IPS-20b (cell line): ENCODE data around the gene CHMP6.

Experiments used
- H3K27ac ChIP-seq: one replicate; pipeline ENCODE4 v1.5.1; 2013; ENCODE audit warnings: low read length
- H3K27me3 ChIP-seq: 2 replicates; pipeline ENCODE4 v1.6.1; 2013; ENCODE audit warnings: mild to moderate bottlenecking, low read length, inconsistent platforms; ENCODE audit not compliant: insufficient read depth
- H3K36me3 ChIP-seq: 2 replicates; pipeline ENCODE4 v1.6.1; 2013; ENCODE audit warnings: low read depth, mild to moderate bottlenecking, inconsistent platforms, low read length, moderate library complexity; ENCODE audit not compliant: insufficient read depth
- H3K4me1 ChIP-seq: 2 replicates; pipeline ENCODE4 v1.6.1; 2013; ENCODE audit warnings: mild to moderate bottlenecking, control low read depth, inconsistent platforms, low read length, moderate library complexity; ENCODE audit not compliant: insufficient read depth
- H3K4me3 ChIP-seq: 2 replicates; pipeline ENCODE4 v1.5.1; 2013; ENCODE audit warnings: mild to moderate bottlenecking, low read length, inconsistent platforms
- H3K9ac ChIP-seq: 2 replicates; pipeline ENCODE4 v1.6.1; 2013; ENCODE audit warnings: low read depth, mild to moderate bottlenecking, inconsistent platforms, low read length, moderate library complexity
- H3K9me3 ChIP-seq: 2 replicates; pipeline ENCODE4 v1.6.1; 2013; ENCODE audit warnings: mild to moderate bottlenecking, low read depth, low read length, inconsistent platforms; ENCODE audit not compliant: insufficient read depth

The CHMP6 gene

DNA sequence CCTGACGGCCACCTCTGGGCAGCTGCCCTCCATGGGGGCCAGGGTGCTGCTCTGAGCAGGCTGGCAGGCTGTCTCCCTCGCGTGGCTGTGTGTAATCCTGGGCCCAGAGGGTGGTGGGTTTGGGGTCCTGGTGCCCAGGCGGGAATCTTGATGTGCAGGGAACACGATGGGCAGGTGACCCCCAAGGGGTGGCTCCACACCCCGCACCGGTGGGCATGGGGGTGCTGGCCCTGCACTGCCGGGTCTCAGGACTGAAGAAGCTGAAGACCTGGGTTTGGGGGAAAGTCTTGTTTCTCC is 8.6 kb downstream of the CHMP6 start:
- no peak overlapping the region for H3K27ac ChIP-seq
- H3K9me3 ChIP-seq: no peaks in the 10 kb centered on the region

DNA sequence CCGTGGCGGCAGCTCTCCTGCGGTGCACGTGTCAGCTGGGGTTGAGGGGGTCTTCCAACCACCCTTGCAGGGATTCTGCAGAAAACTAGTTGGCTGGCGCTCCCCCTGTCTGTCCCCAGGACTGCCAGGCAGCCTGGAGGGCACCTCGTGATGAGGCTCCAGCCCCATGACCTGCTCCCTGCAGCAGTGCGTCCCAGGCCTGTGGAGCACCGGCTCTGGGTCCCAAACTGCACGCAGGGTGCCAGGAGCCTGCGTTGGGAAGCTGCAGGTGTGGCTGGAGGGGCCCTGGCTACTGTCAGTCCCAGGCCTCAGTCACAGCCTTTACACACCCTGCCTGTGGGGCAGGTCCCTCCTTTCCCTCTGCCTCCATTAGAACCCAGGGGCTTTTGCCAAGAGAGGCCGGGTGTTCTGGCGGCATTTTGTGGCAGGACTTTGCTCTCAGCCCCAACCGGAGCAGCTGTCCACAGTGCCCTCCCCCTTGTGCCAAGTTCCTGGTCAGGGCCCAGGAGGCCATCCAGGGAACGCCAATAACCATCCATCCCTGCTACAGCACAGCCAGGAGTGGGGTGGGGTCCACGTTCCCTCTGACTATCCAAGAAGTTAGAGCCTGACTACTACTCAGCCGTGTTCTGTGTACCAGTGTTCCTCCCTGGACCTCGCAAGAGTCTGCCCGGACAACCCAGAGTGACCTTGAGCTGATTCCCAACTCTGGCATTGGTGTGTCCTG is 9.2 kb downstream of the CHMP6 start:
- Histone ChIP-seq H3K9me3 (no peaks in the 10 kb centered on the region), H3K4me3 (no peak overlapping the region), H3K9ac (no peak overlapping the region), H3K36me3 (peaks cover 22% of the 10 kb centered on the region), H3K4me1 (no peaks in the 10 kb centered on the region), H3K27me3 (peaks cover 32% of the 10 kb centered on the region), H3K27ac (no peak overlapping the region)

More for the DNA sequence above, 8.6 kb downstream of the CHMP6 start:
- H3K27me3 ChIP-seq: peaks cover 31% of the 10 kb centered on the region
- H3K4me3 ChIP-seq: no peak overlapping the region
- H3K9ac ChIP-seq: no peak overlapping the region
- H3K4me1 ChIP-seq: no peaks in the 10 kb centered on the region
- peaks cover 27% of the 10 kb centered on the region for H3K36me3 ChIP-seq

DNA sequence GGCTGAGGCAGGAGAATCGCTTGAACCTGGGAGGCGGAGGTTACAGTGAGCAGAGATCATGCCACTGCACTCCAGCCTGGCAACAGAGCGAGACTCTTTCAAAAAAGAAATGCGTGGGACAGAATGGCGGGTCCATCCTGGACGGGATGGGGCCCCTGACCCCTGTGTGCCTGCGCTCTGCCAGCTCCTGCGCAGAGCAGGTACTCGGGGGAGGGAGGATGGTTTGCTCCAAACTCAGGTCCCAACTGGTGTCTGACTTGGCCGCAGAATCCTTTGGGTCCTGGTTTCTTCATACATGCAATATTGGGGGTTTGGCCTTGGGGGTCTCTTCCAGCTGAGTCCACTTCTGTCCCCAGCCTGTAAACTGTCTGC is 10.4 kb downstream of the CHMP6 start:
- Histone ChIP-seq H3K4me3 (no peak overlapping the region), H3K9me3 (no peaks in the 10 kb centered on the region), H3K9ac (no peak overlapping the region), H3K27ac (no peak overlapping the region), H3K4me1 (no peaks in the 10 kb centered on the region), H3K27me3 (peaks cover 44% of the 10 kb centered on the region), H3K36me3 (peaks cover 13% of the 10 kb centered on the region)

DNA sequence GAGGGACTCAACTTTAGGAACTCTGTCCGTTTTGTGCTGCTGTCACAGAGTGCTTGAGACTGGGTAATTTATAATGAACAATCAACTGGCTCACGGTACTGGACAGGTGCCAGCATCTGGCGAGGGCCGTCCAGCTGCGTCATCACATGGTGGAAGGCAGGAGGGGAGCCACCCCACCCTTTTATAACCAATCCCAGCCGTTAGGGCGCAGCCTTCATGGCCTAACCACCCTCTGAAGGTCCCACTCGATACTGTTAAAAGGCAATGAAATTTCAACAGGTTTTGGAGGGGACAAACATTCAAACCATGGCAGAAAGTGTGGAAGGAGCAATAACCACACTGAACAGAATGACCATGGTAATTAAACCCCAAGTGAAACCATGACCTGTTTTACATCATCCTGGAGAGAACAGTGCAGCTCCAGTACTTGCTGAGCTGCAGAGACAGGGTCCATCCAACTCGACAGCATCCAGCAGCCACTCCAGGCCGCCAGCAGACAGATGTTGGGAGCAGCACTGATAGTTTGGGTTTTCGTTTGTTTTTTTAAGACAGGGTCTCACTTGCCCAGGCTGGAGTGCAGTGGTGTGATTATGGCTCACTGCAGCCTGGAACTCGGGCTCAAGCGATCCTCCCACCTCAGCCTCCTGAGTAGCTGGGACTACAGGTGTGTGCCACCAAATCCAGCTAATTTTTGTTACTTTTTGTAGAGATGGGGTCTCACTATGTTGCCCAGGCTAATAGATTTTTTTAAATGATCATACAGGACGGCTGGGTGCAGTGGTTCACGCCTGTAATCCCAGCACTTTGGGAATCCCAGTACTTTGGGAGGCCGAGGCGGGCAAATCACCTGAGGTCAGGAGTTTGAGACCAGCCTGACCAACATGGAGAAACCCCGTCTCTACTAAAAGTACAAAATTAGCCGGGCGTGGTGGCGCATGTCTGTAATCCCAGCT is 11.0 kb downstream of the CHMP6 start:
- peaks cover 45% of the 10 kb centered on the region for H3K27me3 ChIP-seq

DNA sequence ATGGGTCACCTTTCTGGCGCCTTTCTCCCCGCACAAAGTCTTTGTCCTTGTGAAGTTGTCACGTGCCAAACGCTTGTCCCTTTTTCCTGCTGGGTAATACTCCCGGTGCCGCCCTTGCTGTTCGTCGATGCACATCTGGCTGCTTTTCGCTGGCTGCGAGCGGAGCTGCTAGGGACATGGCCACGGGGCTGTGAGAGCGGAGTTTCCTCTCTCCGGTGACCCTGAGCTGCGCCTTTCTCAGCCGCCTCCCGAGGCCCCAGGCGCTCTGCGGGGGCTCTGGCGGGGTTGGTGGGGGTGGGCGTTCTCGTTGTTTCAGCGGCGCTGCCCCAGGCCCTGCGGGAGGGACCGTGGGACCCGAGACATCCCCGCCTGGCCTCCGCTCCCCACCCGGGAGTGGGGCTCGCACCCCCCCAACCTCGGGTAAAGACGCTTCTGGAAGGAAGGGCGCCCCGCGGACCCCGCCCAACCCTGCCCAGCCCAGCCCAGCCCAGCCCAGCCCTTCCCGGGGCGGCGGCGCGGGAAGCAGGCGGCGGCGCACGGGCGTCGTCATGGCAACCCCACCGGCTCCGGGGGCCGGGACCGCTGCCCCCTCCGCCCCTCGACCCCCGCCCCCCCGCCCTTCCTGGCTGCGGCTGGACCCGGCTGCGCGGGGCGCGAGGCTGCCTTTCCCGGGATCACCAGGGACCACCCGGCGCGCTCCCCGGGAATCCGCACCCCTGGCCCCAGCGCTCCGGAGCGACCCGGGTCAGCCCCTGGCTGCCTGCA is 12.3 kb downstream of the CHMP6 start:
- Histone ChIP-seq H3K27ac (no peak overlapping the region), H3K36me3 (0 out of 2 replicates have a peak, but pooled peaks cover 1% of the 10 kb centered on the region), H3K27me3 (peaks cover 45% of the 10 kb centered on the region), H3K9me3 (no peaks in the 10 kb centered on the region), H3K4me3 (peak overlapping the region; percentile 45; the same call in 1 of the 2 replicates), H3K4me1 (no peaks in the 10 kb centered on the region), H3K9ac (no peak overlapping the region)

More for the DNA sequence above, 11.0 kb downstream of the CHMP6 start:
- Histone ChIP-seq H3K4me3 (no peak overlapping the region), H3K9me3 (no peaks in the 10 kb centered on the region), H3K27ac (no peak overlapping the region), H3K36me3 (0 out of 2 replicates have a peak, but pooled peaks cover 8% of the 10 kb centered on the region), H3K9ac (no peak overlapping the region), H3K4me1 (no peaks in the 10 kb centered on the region)

DNA sequence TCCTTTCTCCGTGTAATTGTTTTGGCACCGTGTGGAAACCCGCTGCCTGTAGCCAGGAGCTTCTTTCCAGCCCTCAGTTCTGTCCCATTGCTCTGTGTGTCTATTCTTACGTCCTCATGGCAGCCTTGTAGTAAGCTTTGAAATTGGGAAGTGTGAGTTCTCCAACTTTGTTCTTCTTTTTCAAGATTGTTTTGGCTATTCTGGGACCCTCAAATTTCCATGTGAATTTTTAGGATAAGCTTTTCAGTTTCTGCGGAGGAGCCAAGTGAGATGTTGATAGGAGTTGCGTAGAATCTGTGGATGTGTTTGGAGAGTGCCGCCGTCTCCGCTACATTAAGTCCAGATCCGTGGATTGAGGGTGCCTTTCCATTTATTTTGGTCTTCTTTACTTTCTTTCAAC is 15.2 kb downstream of the CHMP6 start:
- no peak overlapping the region for H3K4me3 ChIP-seq
- H3K27me3 ChIP-seq: peaks cover 45% of the 10 kb centered on the region
- H3K9ac ChIP-seq: no peak overlapping the region
- H3K4me1 ChIP-seq: no peaks in the 10 kb centered on the region
- H3K9me3 ChIP-seq: peaks cover 11% of the 10 kb centered on the region
- H3K27ac ChIP-seq: no peak overlapping the region
- H3K36me3 ChIP-seq: no peaks in the 10 kb centered on the region

DNA sequence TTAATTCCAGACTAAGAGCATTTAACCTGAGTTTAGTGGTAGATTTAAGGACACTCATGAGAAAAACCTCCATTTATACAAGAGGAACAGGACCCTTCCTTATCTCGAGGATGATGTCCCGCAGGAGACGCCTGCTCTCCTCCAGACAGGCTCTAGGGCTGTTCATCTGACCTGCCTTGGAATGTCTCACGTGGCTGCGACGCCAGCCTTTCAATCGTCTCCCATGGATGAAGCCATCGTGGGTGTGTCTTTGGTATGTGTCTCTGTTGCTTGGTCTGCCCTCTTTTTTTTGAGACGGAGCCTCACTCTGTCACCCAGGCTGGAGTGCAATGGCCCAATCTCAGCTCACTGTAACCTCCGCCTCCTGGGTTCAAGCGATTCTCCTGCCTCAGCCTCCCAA is 16.5 kb downstream of the CHMP6 start:
- H3K36me3 ChIP-seq: no peaks in the 10 kb centered on the region
- H3K9me3 ChIP-seq: peaks cover 13% of the 10 kb centered on the region
- H3K4me1 ChIP-seq: no peaks in the 10 kb centered on the region
- no peak overlapping the region for H3K4me3 ChIP-seq
- H3K27me3 ChIP-seq: peaks cover 33% of the 10 kb centered on the region
- H3K9ac ChIP-seq: no peak overlapping the region
- H3K27ac ChIP-seq: no peak overlapping the region

DNA sequence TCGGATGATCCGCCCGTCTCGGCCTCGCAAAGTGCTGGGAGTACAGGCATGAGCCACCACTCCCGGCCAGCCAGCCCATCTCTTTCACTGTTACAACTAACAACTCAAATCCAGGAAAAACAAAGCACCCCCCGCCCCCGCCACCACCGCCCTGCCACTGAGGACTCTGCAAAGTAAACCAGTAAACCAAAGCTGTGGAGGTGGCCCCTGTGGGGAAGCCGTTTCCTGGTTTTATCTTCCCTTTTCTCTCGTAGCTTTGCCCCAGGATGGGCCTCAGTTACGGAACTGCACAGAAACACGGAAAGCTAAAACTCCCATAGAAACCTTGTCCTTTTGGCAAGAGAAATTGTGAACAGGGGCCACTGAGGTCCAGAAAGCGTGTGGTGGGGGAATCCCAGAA is 17.5 kb downstream of the CHMP6 start:
- H3K27ac ChIP-seq: no peak overlapping the region
- H3K9me3 ChIP-seq: peaks cover 13% of the 10 kb centered on the region
- H3K9ac ChIP-seq: no peak overlapping the region
- no peaks in the 10 kb centered on the region for H3K4me1 ChIP-seq
- H3K4me3 ChIP-seq: no peak overlapping the region
- no peaks in the 10 kb centered on the region for H3K36me3 ChIP-seq
- peaks cover 25% of the 10 kb centered on the region for H3K27me3 ChIP-seq

DNA sequence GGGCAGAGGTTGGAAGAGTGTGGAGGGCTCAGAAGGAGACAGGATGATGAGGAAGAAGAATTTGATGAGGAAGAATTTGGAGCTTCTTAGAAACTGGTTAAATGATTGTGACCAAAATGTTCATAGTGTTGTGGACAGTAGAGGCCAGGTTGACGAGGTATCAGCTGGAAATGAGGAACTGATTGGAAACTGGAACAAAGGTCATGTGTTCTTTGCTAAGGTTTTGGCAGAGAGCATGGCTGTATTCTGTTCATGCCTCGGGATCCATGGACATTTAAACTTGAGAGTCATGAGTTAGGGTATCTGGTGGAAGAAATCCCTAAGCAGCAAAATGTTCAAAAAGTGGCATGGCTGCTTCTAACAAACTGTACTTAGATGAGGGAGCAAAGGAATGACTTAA is 19.3 kb downstream of the CHMP6 start:
- Histone ChIP-seq H3K36me3 (no peaks in the 10 kb centered on the region), H3K9me3 (peaks cover 13% of the 10 kb centered on the region), H3K4me1 (no peaks in the 10 kb centered on the region), H3K27me3 (peaks cover 12% of the 10 kb centered on the region), H3K9ac (no peak overlapping the region), H3K27ac (no peak overlapping the region), H3K4me3 (no peak overlapping the region)

DNA sequence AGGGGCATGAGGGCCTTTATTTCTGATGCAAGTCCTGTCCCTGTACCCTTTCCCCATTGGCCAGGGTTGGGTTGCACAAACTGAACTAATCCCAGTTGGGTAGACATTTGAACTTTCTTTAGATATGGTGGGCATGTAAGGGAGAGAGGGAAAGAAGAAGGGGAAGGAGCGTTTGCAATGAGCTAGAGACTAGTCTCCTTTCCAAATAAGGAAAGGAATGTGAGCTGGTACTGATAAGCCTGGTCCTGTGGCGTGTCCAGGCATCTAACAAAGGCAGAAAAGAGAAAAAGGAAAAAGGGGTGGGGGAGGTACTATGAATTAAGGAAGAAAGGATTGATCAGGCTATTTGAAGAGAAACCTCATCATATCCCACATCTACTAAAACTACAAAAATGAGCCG is 20.3 kb downstream of the CHMP6 start:
- Histone ChIP-seq H3K36me3 (no peaks in the 10 kb centered on the region), H3K4me1 (no peaks in the 10 kb centered on the region), H3K27ac (no peak overlapping the region), H3K4me3 (no peak overlapping the region), H3K9me3 (peaks cover 13% of the 10 kb centered on the region), H3K9ac (no peak overlapping the region), H3K27me3 (peaks cover 2% of the 10 kb centered on the region)

DNA sequence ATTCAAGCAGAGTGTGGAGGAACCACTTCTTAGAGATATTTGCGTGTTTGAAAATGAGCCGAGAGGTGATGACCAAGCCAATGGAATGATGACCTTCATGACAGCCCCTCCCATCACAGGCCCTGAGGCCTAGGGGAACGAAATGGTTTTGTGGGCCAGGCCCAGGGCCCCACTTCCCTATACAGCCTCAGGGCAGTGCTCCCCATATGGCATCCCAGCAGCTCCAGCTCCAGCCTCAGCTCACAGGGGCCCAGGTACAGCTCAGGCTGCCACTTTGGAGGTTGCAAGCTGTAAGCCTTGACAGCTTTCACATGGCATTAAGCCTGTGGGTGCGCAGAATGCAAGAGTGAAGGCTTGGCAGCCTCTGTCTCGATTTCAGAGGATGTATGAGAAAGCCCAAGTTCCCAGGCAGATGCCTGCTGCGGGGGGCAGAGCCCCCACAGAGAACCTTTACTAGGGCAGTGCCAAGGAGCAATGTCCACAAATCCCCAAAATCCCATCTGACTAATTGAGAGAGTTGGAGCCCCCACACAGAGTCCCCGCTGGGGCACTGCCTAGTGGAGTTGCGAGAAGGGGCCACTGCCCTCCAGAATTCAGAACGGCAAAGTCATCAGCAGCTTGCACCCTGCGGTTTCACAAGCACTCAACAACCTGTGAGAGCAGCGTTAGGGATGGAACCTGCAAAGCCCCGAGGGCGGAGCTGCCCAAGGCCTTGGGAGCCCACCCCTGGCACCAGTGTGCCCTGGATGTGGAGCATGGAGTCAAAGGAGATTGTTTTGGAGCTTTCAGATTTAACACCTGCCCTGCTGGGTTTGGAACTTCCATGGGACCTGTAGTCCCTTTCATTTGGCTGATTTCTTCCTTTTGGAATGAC is 21.2 kb downstream of the CHMP6 start:
- Histone ChIP-seq H3K27ac (no peak overlapping the region), H3K27me3 (no peaks in the 10 kb centered on the region), H3K36me3 (no peaks in the 10 kb centered on the region), H3K4me3 (no peak overlapping the region), H3K9me3 (peaks cover 13% of the 10 kb centered on the region), H3K9ac (no peak overlapping the region), H3K4me1 (no peaks in the 10 kb centered on the region)
